Keratinocyte (primary cell): ENCODE data around the gene ARMC9. TPM values are rescaled to one million over a fixed set of nuclear protein-coding genes. Genes with fewer than 3 reads are reported as not detected.

Source experiments
- DNase-seq: peaks from one replicate; pipeline ENCODE4 v3.0.0-alpha.2; 2011; ENCODE audit warnings: low read depth, missing footprints, low spot score
- FAIRE-seq: peaks from 2 replicates; lab custom pipeline; 2011; peaks lifted over from hg19 to GRCh38; lab: Jason Lieb, UNC
- H2AFZ ChIP-seq: 2 replicates; pipeline ENCODE4 v1.6.0; 2012; ENCODE audit warnings: low read length, control low read depth, inconsistent platforms; ENCODE audit not compliant: control insufficient read depth
- H3K27ac ChIP-seq: 2 replicates; pipeline ENCODE4 v1.5.1; 2011; ENCODE audit warnings: low read length; ENCODE audit not compliant: control insufficient read depth, insufficient read depth
- H3K27me3 ChIP-seq: 3 replicates; pipeline ENCODE4 v1.6.0; 2011; ENCODE audit warnings: low read length; ENCODE audit not compliant: control insufficient read depth, insufficient read depth; ENCODE audit errors: extremely low read depth
- H3K36me3 ChIP-seq, 2 experiments: 2 replicates in 1 of 2; 3 replicates in 1 of 2; pipeline ENCODE4 v1.5.1; 2011; ENCODE audit warnings: low read length in 2 of 2, mild to moderate bottlenecking in 1 of 2; ENCODE audit not compliant: control insufficient read depth in 2 of 2, insufficient read depth in 2 of 2; ENCODE audit errors: extremely low read depth in 1 of 2
- H3K4me1 ChIP-seq: 3 replicates; pipeline ENCODE4 v1.5.1; 2011; ENCODE audit warnings: low read length; ENCODE audit not compliant: control insufficient read depth, insufficient read depth; ENCODE audit errors: extremely low read depth
- H3K4me2 ChIP-seq: 3 replicates; pipeline ENCODE4 v1.6.0; 2011; ENCODE audit warnings: low read depth, low read length; ENCODE audit not compliant: control insufficient read depth, insufficient read depth; ENCODE audit errors: extremely low read depth
- H3K4me3 ChIP-seq, 3 experiments: fragments of 200-600 bp in 1 of 3; sonication (generic) in 1 of 3; 2 replicates in 2 of 3; 3 replicates in 1 of 3; pipeline ENCODE4 v1.5.1; 2011 to 2016; ENCODE audit warnings: low read length in 3 of 3, mild to moderate bottlenecking in 3 of 3, control low read depth in 2 of 3, inconsistent platforms in 1 of 3, low read depth in 1 of 3, mixed read lengths in 1 of 3, mixed run types in 1 of 3, moderate library complexity in 1 of 3; ENCODE audit not compliant: control insufficient read depth in 2 of 3, insufficient read depth in 2 of 3; ENCODE audit errors: extremely low read depth in 1 of 3
- H3K79me2 ChIP-seq: 2 replicates; pipeline ENCODE4 v1.6.0; 2012; ENCODE audit warnings: low read length; ENCODE audit not compliant: control insufficient read depth, insufficient read depth
- H3K9ac ChIP-seq: 3 replicates; pipeline ENCODE4 v1.6.0; 2011; ENCODE audit warnings: low read length; ENCODE audit not compliant: control insufficient read depth, insufficient read depth; ENCODE audit errors: extremely low read depth
- H3K9me1 ChIP-seq: 3 replicates; pipeline ENCODE4 v1.6.0; 2011; ENCODE audit warnings: low read length; ENCODE audit not compliant: control insufficient read depth, insufficient read depth; ENCODE audit errors: extremely low read depth
- H3K9me3 ChIP-seq: 2 replicates; pipeline ENCODE4 v1.5.1; 2012; ENCODE audit warnings: low read depth, low read length; ENCODE audit not compliant: control insufficient read depth
- H4K20me1 ChIP-seq: 3 replicates; pipeline ENCODE4 v1.6.0; 2011; ENCODE audit warnings: low read length; ENCODE audit not compliant: control insufficient read depth, insufficient read depth; ENCODE audit errors: extremely low read depth
- CTCF ChIP-seq, 3 experiments: IDR thresholded peaks in 1 of 3; conservative IDR thresholded peaks in 1 of 3; optimal IDR thresholded peaks in 1 of 3; 2 replicates in 2 of 3; 3 replicates in 1 of 3; pipeline versions ENCODE3 to v1.5.1; 2011; ENCODE audit warnings: low read length in 3 of 3, mild to moderate bottlenecking in 3 of 3, moderate library complexity in 2 of 3, control low read depth in 1 of 3, inconsistent platforms in 1 of 3; ENCODE audit not compliant: insufficient read depth in 2 of 3; ENCODE audit errors: extremely low read depth in 1 of 3
- EZH2 ChIP-seq: IDR thresholded peaks from one replicate; pipeline ENCODE4 v1.6.1; 2012; ENCODE audit warnings: inconsistent platforms, mild to moderate bottlenecking, low read length, moderate library complexity
- dilution Hi-C: fragments of 300-500 bp; cut with MboI; formaldehyde crosslinking; loops from one replicate; pipeline ENCODE4 v1.7.0; 2020; ENCODE audit warnings: low sequenced_read_pairs; ENCODE audit not compliant: extremely low pct_ligation_motif_present
- polyA plus RNA-seq, 5 experiments: library from polyadenylated mRNA; depleted of rRNA in 3 of 5; stranded (reverse) in 3 of 5; stranded (forward) in 1 of 5; unstranded in 1 of 5; fragments of >200 nt; gene quantifications; 1 replicate in 1 of 5; 2 replicates in 3 of 5; 3 replicates in 1 of 5; pipeline versions ENCODE4 v1.2.1 to v1.2.3, GENCODE V29; 2011 to 2012; ENCODE audit warnings: missing spikeins in 2 of 5, low read depth in 1 of 5, low replicate concordance in 1 of 5

Gene ARMC9
- polyA plus RNA-seq, 1 donor (not counting 4 experiments of a cell fraction or from before 2014, with no cell fraction given): 16.2 TPM

- no peaks in the 10 kb centered on the region for H3K9me1 ChIP-seq
- H3K4me2 ChIP-seq: no peak overlapping the region
- no peak overlapping the region for H3K27ac ChIP-seq
- no peak overlapping the region for H3K9ac ChIP-seq
- peaks cover 0 to 2% of the 10 kb centered on the region in 2 experiments for H3K36me3 ChIP-seq
- H2AFZ ChIP-seq: no peak overlapping the region
- no peak overlapping the region for H3K4me3 ChIP-seq
- no peaks in the 10 kb centered on the region for H4K20me1 ChIP-seq
- dilution Hi-C loops: no loop called here
- H3K4me1 ChIP-seq: peaks cover 20% of the 10 kb centered on the region
- no peak for DNase-seq
- no peak for TF ChIP-seq EZH2
- FAIRE-seq: no peak
- no peaks in the 10 kb centered on the region for H3K9me3 ChIP-seq
- no peaks in the 10 kb centered on the region for H3K79me2 ChIP-seq
- no peaks in the 10 kb centered on the region for H3K27me3 ChIP-seq
These were observed 5.7 kb downstream of the ARMC9 start for GRCh38 chr2:231204146-231204545.

GRCh38 chr2:231204581-231204980 is 6.2 kb downstream of the ARMC9 start:
- Histone ChIP-seq H2AFZ (no peak overlapping the region), H3K4me1 (peaks cover 16% of the 10 kb centered on the region), H3K9me3 (no peaks in the 10 kb centered on the region), H3K79me2 (no peaks in the 10 kb centered on the region), H3K27me3 (no peaks in the 10 kb centered on the region), H3K27ac (no peak overlapping the region), H3K36me3 (peaks cover 0 to 2% of the 10 kb centered on the region in 2 experiments), H3K9me1 (no peaks in the 10 kb centered on the region), H3K4me2 (no peak overlapping the region), H3K4me3 (no peak overlapping the region), H3K9ac (no peak overlapping the region), H4K20me1 (no peaks in the 10 kb centered on the region)
- DNase-seq: no peak
- no peak for TF ChIP-seq CTCF (optimal IDR thresholded peaks at IDR 0.05 in 1 of 3, IDR thresholded peaks at IDR 0.05 in 1 of 3, conservative IDR thresholded peaks at IDR 0.05 in 1 of 3; ENCODE audit: extremely low read depth in 1 of 3, insufficient read depth in 2 of 3, low read length in 3 of 3)
- no peak for TF ChIP-seq EZH2
- dilution Hi-C loops: no loop called here
- FAIRE-seq: no peak

- H3K4me2 ChIP-seq: no peak overlapping the region
- H3K79me2 ChIP-seq: no peaks in the 10 kb centered on the region
- no peak overlapping the region for H3K4me3 ChIP-seq
- no peak overlapping the region for H2AFZ ChIP-seq
- H3K36me3 ChIP-seq: peaks cover 5 to 6% of the 10 kb centered on the region in 2 experiments
- no peaks in the 10 kb centered on the region for H3K27me3 ChIP-seq
- FAIRE-seq: no peak
- no peak overlapping the region for H3K27ac ChIP-seq
- H3K9me3 ChIP-seq: no peaks in the 10 kb centered on the region
- no peaks in the 10 kb centered on the region for H3K4me1 ChIP-seq
- dilution Hi-C loops: no loop called here
- no peaks in the 10 kb centered on the region for H4K20me1 ChIP-seq
- no peak for DNase-seq
- TF ChIP-seq CTCF (optimal IDR thresholded peaks at IDR 0.05 in 1 of 3, IDR thresholded peaks at IDR 0.05 in 1 of 3, conservative IDR thresholded peaks at IDR 0.05 in 1 of 3; ENCODE audit: extremely low read depth in 1 of 3, insufficient read depth in 2 of 3, low read length in 3 of 3): no peak
- TF ChIP-seq EZH2: no peak
- H3K9ac ChIP-seq: no peak overlapping the region
- H3K9me1 ChIP-seq: no peaks in the 10 kb centered on the region
These were observed 9.3 kb downstream of the ARMC9 start for GRCh38 chr2:231207734-231208133.
